HG03378 (cell line): ENCODE results near the gene IRGQ.
"Not testable (repeated sequence)": the region's sequence is repeated elsewhere in the genome, so short reads cannot be mapped to it uniquely, and the experiment has no call there.

Experiments
- ATAC-seq: cut with Tn5 transposase; IDR thresholded peaks from one replicate; pipeline ENCODE4 v1.9.1; 2021; ENCODE audit warnings: mild to moderate bottlenecking, moderate library complexity; ENCODE audit not compliant: unreplicated experiment

IRGQ gene

DNA sequence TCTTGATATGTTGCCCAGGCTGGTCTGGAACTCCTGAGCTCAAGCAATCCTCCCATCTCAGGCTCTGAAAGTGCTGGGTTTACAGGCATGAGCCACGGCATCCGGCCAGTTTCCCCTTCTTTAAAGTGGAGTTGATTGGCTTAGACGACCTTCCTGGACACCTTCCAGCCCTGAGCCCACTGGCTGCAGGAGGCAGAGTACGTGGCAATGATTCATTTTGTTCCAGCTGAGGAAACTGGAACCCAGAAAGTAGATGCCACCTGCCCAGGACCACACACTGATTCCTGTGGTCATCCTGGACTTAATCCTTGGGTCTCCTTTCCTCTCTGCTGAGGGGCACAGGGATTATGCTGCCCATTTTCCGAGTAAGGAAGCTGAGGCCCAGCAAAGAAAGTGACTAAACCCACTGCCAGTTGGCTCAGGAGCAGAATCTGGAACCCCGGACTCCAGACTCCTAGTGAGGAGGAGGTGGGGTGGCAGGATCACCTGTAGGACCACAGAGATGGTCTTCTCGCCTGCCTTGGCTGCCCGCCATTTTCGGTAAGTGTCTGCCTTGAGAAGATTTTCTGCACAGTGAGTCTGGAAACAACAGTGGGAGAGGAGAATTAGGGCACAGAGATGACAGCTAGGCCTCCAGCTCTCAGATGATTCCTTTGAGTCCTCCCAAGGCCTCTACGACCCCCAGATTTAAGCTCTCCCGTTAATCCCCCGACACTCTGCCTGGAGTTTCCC lies 21.3 kb downstream of the IRGQ start:
- no peak for ATAC-seq

DNA sequence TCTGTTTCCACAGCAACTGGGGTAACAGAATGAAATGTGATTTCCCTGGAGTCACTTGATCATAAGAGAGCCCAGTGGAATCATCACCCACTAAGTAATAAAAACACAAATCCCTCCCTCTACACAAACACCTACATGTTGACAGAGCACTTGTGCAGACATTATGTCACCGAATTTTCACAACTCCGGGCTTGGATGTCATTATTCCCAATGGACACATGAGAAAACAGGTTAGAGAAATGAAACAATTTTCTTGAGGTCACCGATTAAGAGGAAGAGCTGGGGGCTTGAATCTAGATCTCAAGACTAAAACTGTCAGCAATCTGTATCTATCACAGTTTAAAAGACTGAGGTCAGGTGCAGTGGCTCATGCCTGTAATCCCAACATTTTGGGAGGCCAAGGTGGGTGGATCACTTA lies 23.8 kb downstream of the IRGQ start:
- no peak for ATAC-seq

DNA sequence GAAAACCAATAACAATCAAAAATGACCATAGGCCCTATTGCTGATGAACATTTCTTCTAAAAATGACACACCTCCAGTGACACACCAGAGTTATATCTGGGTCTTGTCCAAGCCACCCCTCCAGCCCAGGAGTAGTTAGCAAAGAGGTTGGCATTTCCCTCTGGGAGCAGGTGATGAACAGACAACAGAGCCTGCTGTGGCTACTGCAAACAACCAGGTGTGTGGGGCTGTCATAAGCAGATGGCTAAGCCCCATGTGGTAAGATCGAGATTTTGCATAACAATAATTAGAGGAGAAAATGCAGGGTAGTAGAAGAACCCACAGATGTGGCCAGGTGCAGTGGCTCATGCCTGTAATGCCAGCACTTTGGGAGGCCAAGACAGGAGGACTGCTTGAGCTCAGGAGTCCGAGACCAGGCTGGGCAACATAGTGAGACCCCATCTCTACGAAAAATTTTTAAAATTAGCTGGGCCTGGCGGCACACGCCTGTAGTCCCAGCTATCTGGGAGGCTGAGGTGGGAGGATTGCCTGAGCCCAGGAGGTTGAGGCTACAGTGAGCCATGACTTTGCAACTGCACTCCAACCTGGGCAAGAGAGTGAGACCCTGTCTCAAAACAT lies 25.7 kb downstream of the IRGQ start:
- no peak for ATAC-seq

- no peak for ATAC-seq
Observed at GRCh38 chr19:43569657-43570056, 26.3 kb downstream of the IRGQ start.

- no peak for ATAC-seq
Observed at GRCh38 chr19:43564800-43565199, 31.1 kb downstream of the IRGQ start.

GRCh38 chr19:43563816-43564457 lies 32.0 kb downstream of the IRGQ start:
- ATAC-seq, result no peak

GRCh38 chr19:43562698-43563241 lies 33.2 kb downstream of the IRGQ start:
- peak; percentile 79 for ATAC-seq

DNA sequence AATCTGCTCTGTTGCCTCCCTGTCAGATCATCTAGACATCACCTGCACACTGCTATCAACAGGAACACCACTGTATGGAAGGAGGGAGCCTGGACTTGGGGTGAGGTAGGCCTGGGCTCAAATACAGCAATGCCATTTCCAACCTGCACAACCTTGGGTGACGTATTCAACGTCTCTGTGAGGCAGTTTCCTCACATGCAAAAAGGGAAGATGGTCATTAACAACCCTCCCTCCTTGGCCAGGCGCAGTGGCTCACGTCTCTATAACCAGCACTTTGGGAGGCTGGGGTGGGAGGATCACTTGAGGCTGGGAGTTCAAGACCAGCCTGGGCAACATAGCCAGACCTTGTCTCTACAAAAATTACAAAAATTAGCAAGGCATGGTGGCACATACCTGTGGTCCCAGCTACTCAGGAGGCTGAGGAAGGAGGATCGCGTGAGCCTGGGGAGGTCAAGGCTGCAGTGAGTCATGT lies 33.7 kb downstream of the IRGQ start:
- ATAC-seq, result no peak

DNA sequence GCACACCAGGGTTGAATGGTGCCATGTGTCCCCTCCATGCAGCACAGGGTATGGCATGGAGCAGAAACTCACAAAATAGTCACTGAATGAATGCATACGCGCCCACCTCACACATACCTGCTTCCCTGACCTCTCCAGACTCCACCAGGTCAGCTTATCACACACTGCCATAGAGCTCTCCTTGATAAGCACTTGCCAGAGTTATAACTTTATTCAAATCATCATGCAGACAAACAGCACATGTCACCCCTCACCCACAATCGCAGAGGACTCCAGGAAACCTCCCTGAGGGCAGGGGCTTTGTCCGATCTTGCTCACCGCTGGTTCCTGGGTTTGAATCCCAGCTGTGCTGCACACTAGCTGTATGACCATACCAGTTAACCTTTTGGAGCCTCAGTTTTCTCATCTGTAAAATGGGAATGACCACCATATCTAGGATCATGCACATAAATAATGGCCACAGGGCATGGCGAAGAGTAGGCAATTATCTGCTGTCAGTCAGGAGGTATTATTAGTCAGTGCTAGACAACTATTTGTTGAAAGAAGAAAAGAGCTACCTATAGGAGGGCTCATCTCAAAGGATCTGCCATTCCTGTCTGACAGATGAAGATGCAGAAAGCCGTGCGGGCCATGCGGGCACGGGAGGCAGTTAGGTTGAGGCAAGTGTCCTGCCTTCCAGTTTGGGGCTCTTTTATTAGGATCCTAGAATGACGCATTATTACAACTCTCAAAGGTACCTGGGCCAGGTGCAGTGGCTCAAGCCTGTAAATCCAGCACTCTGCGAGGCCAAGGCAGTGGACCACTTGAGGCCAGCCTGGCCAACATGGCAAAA lies 34.6 kb downstream of the IRGQ start:
- ATAC-seq, result no peak

DNA sequence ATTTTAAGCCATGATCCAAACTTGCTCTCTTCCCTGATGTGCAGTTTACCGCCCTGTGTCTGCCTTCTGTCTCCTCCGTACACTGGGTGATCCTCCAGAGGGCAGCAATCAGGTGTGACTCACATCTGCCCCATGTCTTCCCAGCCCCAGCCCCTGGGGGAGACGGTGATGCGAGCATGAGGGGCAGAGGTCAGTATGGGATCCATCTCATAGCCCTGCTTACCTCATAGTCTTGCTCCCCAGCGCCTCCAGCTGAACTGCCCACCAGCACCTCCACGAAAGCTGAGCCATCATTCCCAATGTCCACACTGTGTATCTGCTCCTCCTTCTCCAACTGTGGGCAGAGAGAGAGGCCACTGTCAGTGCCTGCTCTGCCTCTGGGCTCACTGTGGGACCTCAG lies 35.2 kb downstream of the IRGQ start:
- ATAC-seq, result no peak

- no peak for ATAC-seq
Observed at GRCh38 chr19:43555185-43555770, 40.7 kb downstream of the IRGQ start.

DNA sequence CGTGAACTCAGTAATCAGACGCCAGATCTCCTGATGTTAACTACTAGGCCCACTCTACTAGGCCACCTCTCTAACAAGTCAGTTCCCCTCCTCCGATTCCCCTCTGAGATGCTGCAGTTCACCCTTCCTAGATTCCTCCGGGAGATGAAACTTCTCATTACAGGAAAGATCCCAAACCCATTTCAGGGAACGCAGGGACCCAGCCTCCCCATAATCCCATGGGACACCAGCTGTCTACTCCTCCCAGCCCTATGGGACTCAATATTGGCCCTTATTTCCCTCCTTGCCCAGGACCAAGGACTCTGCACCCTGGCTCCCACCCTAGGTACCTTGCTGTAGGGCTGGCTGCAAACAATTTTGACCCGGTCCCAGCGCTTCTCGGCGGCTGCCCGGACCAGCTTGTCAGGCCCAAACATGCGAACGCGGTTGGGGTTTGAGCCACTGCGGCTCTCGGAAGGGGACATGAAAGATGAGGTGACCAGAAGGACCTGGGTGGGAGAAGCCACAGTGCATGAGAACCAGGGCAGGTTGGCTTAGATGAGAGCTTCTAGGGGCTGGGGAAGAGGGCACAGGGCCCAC lies 41.5 kb downstream of the IRGQ start:
- ATAC-seq, result no peak

DNA sequence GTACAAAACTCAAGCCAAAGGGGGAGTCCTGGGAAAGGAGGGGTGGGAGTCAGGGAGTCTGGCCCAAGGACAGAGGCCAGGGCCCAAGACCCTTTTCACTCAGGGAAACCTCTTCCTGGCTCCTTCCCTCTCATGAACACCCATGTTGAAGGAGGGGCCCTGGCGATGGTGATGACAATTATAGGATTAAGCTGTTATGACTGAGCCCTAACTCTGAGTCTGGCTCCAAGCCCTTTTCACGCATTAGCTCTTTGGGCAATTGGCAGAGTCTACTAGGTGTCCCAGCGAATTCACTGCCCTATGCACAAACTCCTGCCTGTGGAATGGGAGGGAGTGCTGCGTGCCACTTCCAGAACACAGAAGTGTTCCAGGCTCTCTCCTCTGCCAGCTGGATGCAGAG lies 42.3 kb downstream of the IRGQ start:
- no peak for ATAC-seq

DNA sequence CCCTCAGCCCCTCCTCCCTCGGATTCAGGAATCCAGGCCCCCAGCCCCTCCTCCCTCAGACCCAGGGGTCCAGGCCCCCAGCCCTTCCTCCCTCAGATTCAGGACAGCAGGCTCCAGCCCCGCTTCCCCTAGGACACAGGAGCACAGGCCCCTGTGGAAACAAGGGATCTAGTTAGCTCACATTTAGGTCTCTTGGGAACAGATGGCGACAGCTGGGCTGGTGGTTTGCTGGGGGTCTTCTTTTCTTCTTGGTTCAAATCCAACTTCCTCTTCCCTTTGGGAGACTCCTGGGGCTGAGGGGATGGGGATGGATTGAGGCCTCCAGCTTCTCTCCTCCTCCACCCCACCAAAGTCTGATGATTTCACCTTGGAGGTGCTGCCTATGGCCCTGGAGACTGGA lies 43.3 kb downstream of the IRGQ start:
- ATAC-seq, result no peak

DNA sequence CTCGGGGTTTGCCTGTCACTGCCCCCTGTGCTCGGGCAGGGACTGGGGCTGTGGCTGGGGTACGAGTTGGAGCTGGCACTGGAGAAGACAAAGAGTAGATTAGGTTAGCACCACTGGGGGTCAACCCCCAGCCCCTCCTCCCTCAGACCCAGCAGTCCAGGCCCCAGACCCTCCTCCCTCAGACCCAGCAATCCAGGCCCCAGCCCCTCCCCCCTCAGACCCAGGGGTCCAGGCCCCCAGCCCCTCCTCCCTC lies 43.8 kb downstream of the IRGQ start:
- ATAC-seq, result no peak

DNA sequence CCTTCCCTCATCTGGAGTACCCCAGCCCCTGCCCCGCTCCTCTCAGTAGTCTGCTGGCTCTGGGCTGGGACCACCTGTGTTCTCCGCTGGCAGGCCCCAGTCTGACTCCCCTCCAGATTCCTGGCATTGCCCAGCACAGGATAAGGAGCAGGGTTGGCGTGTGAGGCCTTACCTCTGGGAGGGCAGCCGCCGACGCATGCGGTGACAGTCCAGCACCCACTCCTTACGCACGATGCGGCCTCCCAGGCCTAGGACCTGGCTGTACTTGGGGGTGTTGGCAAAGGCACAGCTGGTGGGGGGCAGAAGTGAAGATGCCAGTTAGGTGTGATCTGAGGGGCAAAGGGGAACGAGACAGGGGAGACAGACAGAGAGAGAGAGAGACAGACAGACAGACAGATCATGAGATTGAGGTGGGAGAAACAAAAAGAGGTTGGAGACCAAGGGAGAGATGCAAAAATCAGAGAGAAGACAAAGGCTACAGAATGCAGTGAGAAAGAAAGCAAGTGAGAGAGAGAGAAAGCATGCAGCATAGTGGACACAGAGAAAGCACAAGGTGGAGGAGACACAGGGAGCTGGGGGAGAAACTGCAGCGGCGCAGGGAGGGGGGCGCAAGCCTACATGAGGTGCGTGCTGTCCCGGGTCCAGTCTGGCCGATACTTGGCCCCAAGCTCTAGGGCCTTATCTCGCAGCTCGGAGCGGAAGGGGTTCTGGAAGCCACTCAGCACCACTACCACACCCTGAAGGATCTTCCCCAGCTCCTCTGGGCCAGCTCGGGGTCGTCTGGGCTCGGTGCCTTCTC lies 44.3 kb downstream of the IRGQ start:
- ATAC-seq, result no peak

- ATAC-seq, result no peak
Observed at GRCh38 chr19:43548706-43549105, 47.2 kb downstream of the IRGQ start.

- not testable (repeated sequence) for ATAC-seq
Observed at GRCh38 chr19:43547926-43548325, 48.0 kb downstream of the IRGQ start.

DNA sequence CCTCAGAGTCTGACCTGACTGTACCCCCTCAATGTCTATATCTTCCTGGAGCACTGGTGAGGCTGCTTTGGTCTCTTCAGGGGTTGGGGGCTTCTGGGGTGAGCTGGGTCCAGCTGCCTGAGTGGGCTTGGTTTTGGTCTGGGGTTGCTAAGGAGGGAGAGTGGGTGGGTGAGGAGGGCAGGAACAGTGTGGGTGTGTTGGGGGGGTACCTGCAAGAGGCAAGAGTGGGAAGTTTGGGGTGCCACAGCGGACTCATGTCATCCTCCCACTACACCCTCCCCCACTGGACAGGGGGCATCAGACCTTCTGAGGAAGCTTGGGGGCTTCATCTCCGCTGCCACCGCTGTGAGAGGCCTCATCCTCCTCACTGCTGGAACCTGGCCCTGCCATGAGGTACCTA lies 49.4 kb downstream of the IRGQ start:
- no peak for ATAC-seq

GRCh38 chr19:43545981-43546380 lies 50.0 kb downstream of the IRGQ start:
- no peak for ATAC-seq
